Thymus (tissue), 11 donors: Measurements from ENCODE around the gene DNAH7. TPM values are rescaled to one million over a fixed set of nuclear protein-coding genes. Genes with fewer than 3 reads are reported as not detected.

ENCODE experiments used
- DNase-seq, 9 donors: peaks; one replicate each; pipeline ENCODE4 v3.0.0-alpha.2; 2013; ENCODE audit warnings: low spot score in 9 of 9, low read depth in 6 of 9, missing footprints in 1 of 9
- H3K27ac ChIP-seq, 2 donors: one replicate each; pipeline ENCODE4 v1.5.1; 2013; ENCODE audit warnings: control low read depth in 1 of 2, low read depth in 1 of 2, low read length in 1 of 2, mild to moderate bottlenecking in 1 of 2, moderate library complexity in 1 of 2
- H3K27me3 ChIP-seq, 2 donors: one replicate each; pipeline ENCODE4 v1.5.1; 2013; ENCODE audit warnings: low read length in 1 of 2; ENCODE audit not compliant: control insufficient read depth in 2 of 2, insufficient read depth in 1 of 2
- H3K36me3 ChIP-seq, 2 donors: one replicate each; pipeline ENCODE4 v1.5.1; 2013; ENCODE audit warnings: low read length in 1 of 2, mild to moderate bottlenecking in 1 of 2, moderate library complexity in 1 of 2; ENCODE audit not compliant: control insufficient read depth in 2 of 2, insufficient read depth in 2 of 2
- H3K4me1 ChIP-seq, 2 donors: one replicate each; pipeline ENCODE4 v1.5.1; 2013; ENCODE audit warnings: low read length in 2 of 2; ENCODE audit not compliant: control insufficient read depth in 2 of 2, insufficient read depth in 2 of 2
- H3K4me3 ChIP-seq, 2 donors: one replicate each; pipeline ENCODE4 v1.5.1; 2013; ENCODE audit warnings: low read length in 2 of 2, control low read depth in 1 of 2, mild to moderate bottlenecking in 1 of 2
- H3K9me3 ChIP-seq, 2 donors: one replicate each; pipeline ENCODE4 v1.5.1; 2013; ENCODE audit warnings: low read length in 1 of 2, mild to moderate bottlenecking in 1 of 2; ENCODE audit not compliant: control insufficient read depth in 2 of 2, insufficient read depth in 1 of 2
- WGBS: extraction: QIAGEN DNeasy Blood & Tissue Kit; methylation state at CpG from one replicate; pipeline ENCODE4 v1.1.7; 2013; 5-methylcytosine and 5-hydroxymethylcytosine counted together
- polyA plus RNA-seq: library from polyadenylated mRNA; stranded (reverse); fragments of 200-250 nt; gene quantifications from one replicate; pipeline ENCODE4 v1.2.3, GENCODE V29; 2013
- total RNA-seq: library from RNA; stranded (reverse); fragments of 120-200 nt; gene quantifications from one replicate; pipeline ENCODE4 v1.2.4, GENCODE V29; 2013
- donor health status: healthy.

The DNAH7 gene
- total and polyA plus RNA-seq, 2 donors: 0.33 to 0.62 TPM

- no peaks in the 10 kb centered on the region for H3K4me1 ChIP-seq
- no peaks in the 10 kb centered on the region for H3K27me3 ChIP-seq
- H3K27ac ChIP-seq: no peak overlapping the region
- H3K9me3 ChIP-seq: peaks cover 0 to 9% of the 10 kb centered on the region in 2 donors
- H3K4me3 ChIP-seq: no peak overlapping the region
- no peak for DNase-seq
- WGBS: 83% methylated on average over 7 of the region's 7 CpGs
- no peaks in the 10 kb centered on the region for H3K36me3 ChIP-seq
These were observed 312.3 kb downstream of the DNAH7 start for GRCh38 chr2:195756218-195756942.

- WGBS: 99% methylated on average over 1 of the region's 1 CpG
- DNase-seq: no peak
These were observed 327.4 kb downstream of the DNAH7 start for GRCh38 chr2:195741191-195741590.

GRCh38 chr2:195737511-195738325 lies 330.9 kb downstream of the DNAH7 start:
- Histone ChIP-seq H3K36me3 (peaks cover 0 to 19% of the 10 kb centered on the region in 2 donors), H3K27ac (no peak overlapping the region), H3K4me1 (no peaks in the 10 kb centered on the region), H3K27me3 (no peaks in the 10 kb centered on the region), H3K9me3 (no peaks in the 10 kb centered on the region), H3K4me3 (no peak overlapping the region)
- no peak for DNase-seq
- WGBS: over 99% methylated on average over 5 of the region's 5 CpGs

More at GRCh38 chr2:195741191-195741590, 327.4 kb downstream of the DNAH7 start:
- Histone ChIP-seq H3K36me3 (peaks cover 0 to 10% of the 10 kb centered on the region in 2 donors), H3K4me1 (no peaks in the 10 kb centered on the region), H3K27ac (no peak overlapping the region), H3K9me3 (no peaks in the 10 kb centered on the region), H3K27me3 (no peaks in the 10 kb centered on the region), H3K4me3 (no peak overlapping the region)

DNA sequence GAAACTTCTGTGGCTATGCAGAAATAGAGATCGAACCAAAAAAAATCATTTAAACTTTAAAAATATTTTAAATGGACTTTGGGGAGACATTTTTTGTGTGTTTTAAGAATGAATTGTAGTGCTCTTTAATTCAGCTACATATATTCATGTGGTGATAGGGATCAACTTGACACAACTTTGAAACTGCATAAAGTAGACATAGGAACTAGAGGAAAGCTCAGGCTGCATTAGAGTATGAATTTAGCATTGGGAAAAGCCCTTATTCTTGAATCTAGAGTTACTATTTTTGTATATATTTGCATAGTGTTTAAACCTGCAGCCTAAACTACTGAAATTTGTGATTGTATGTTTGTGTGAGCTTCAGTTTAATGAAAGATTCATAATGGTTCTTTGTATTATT lies 333.3 kb downstream of the DNAH7 start:
- Histone ChIP-seq H3K27me3 (no peaks in the 10 kb centered on the region), H3K9me3 (no peaks in the 10 kb centered on the region), H3K36me3 (peaks cover 8 to 27% of the 10 kb centered on the region in 2 donors), H3K4me1 (no peaks in the 10 kb centered on the region), H3K4me3 (no peak overlapping the region), H3K27ac (no peak overlapping the region)
- no peak for DNase-seq
- WGBS: 96% methylated on average over 1 of the region's 1 CpG

GRCh38 chr2:195734931-195735330 lies 333.7 kb downstream of the DNAH7 start:
- peaks cover 13 to 31% of the 10 kb centered on the region in 2 donors for H3K36me3 ChIP-seq
- WGBS: 99% methylated on average over 2 of the region's 2 CpGs
- no peak for DNase-seq

DNA sequence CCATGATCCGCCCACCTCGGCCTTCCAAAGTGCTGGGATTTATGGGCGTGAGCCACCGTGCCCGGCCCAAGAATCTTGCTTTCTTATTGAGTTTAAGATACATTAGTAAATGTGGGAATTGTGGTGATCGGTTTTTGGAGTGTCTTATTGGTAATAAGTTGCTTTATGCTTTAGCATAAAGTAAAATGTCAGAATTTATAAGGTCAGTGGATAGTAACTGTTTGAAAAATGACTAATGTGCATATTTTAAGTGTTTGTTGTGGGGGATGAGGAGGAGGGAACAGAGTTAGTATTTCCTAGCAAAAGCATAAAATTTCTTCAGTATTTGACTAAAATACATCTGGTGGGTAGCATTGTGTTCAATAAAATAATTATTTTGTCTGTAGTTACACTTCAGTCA lies 334.2 kb downstream of the DNAH7 start:
- H3K27me3 ChIP-seq: no peaks in the 10 kb centered on the region
- no peaks in the 10 kb centered on the region for H3K4me1 ChIP-seq
- H3K27ac ChIP-seq: no peak overlapping the region
- peaks cover 16 to 34% of the 10 kb centered on the region in 2 donors for H3K36me3 ChIP-seq
- no peaks in the 10 kb centered on the region for H3K9me3 ChIP-seq
- no peak overlapping the region for H3K4me3 ChIP-seq
- DNase-seq: no peak
- WGBS: 97% methylated on average over 6 of the region's 6 CpGs

More at GRCh38 chr2:195734931-195735330, 333.7 kb downstream of the DNAH7 start:
- H3K4me3 ChIP-seq: no peak overlapping the region
- no peaks in the 10 kb centered on the region for H3K4me1 ChIP-seq
- H3K27ac ChIP-seq: no peak overlapping the region
- H3K9me3 ChIP-seq: no peaks in the 10 kb centered on the region
- no peaks in the 10 kb centered on the region for H3K27me3 ChIP-seq

GRCh38 chr2:195733831-195734230 lies 334.8 kb downstream of the DNAH7 start:
- H3K27me3 ChIP-seq: no peaks in the 10 kb centered on the region
- H3K27ac ChIP-seq: no peak overlapping the region
- DNase-seq: no peak
- no peaks in the 10 kb centered on the region for H3K4me1 ChIP-seq
- H3K36me3 ChIP-seq: peaks cover 22 to 38% of the 10 kb centered on the region in 2 donors
- no peaks in the 10 kb centered on the region for H3K9me3 ChIP-seq
- H3K4me3 ChIP-seq: no peak overlapping the region

DNA sequence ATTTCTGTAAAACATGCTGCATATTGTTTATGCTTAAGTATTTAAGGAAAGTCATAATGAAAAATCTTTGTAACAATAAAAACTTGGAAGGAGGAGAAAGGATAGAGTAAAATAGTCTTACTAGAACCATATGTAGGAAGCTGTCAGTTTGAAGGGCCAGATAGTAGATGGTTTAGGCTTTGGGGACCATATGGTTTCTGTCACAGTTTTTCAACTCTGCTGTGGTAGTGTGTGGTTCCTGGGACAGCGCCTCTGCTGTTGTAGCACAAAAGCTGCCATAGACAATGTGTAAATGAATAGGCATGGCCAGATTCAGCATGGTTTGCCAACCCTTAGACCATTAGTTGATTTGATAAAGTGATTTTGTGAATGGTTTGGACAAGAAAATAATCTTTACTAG lies 336.1 kb downstream of the DNAH7 start:
- no peaks in the 10 kb centered on the region for H3K27me3 ChIP-seq
- no peak overlapping the region for H3K27ac ChIP-seq
- H3K4me1 ChIP-seq: no peaks in the 10 kb centered on the region
- no peaks in the 10 kb centered on the region for H3K9me3 ChIP-seq
- no peak for DNase-seq
- peaks cover 22 to 46% of the 10 kb centered on the region in 2 donors for H3K36me3 ChIP-seq
- WGBS: 95% methylated on average over 1 of the region's 1 CpG
- no peak overlapping the region for H3K4me3 ChIP-seq

GRCh38 chr2:195730912-195731311 lies 337.7 kb downstream of the DNAH7 start:
- Histone ChIP-seq H3K4me1 (no peaks in the 10 kb centered on the region), H3K9me3 (no peaks in the 10 kb centered on the region), H3K27ac (no peak overlapping the region), H3K36me3 (peaks cover 22 to 42% of the 10 kb centered on the region in 2 donors), H3K4me3 (no peak overlapping the region), H3K27me3 (no peaks in the 10 kb centered on the region)
- 99% methylated on average over 3 of the region's 3 CpGs for WGBS
- DNase-seq: no peak
